Stimulated activated CD4-positive, alpha-beta T cell treated with anti-CD3 and anti-CD28 coated beads, Interleukin-15, amount 100 ng/mL, for 48 hours (primary cell): ENCODE data around the gene TRIM69.
"Not testable (repeated sequence)": the region's sequence is repeated elsewhere in the genome, so short reads cannot be mapped to it uniquely, and the experiment has no call there.

Experiments
- DNase-seq, 2 donors: peaks; one replicate each; pipeline ENCODE4 v3.0.0-alpha.2; 2020; ENCODE audit warnings: low read depth in 2 of 2

TRIM69 gene

DNA sequence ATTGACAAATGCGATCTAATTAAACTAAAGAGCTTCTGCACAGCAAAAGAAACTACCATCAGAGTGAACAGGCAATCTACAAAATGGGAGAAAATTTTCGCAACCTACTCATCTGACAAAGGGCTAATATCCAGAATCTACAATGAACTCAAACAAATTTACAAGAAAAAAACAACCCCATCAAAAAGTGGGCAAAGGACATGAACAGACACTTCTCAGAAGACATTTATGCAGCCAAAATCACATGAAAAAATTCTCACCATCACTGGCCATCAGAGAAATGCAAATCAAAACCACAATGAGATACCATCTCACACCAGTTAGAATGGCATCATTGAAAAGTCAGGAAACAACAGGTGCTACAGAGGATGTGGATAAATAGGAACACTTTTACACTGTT, 7.1 kb downstream of the TRIM69 start:
- not testable (repeated sequence) for DNase-seq

DNA sequence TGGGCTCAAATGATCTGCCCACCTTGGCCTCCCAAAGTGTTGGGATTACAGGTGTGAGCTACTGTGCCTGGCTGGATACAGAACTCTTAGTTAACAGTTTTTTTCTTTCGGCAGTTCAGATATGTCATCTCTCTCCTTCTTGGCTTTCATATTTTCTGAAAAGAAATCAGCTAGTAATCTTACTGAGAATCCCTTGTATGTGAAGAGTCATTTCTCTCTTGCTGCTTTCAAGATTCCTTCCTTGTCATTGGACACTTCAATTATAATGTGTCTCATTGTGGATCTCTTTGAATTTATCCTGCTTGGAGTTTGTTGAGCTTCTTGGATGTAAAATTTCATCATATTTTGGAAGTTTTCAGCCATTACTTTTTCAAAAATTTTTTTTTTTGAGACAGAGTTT, 17.0 kb downstream of the TRIM69 start:
- DNase-seq: no peak

DNA sequence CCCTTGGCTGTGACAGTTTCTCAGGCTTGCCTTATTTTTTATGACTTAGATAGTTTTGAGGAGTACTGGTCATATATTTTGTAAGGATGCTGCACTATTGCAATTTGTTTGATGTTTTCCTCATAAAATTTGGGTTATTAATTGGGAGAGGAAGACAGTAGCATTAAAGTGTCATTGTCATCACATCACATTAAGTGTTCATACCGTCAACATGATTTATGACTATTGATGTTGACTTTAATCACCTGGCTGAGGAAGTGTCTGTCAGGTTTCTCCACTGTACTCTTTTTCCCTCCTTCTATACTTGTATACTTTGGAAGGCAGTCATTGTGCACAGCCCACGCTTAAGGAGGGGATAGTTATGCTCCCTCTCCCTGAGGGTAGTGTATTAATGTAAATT, 26.9 kb downstream of the TRIM69 start:
- no peak for DNase-seq

DNA sequence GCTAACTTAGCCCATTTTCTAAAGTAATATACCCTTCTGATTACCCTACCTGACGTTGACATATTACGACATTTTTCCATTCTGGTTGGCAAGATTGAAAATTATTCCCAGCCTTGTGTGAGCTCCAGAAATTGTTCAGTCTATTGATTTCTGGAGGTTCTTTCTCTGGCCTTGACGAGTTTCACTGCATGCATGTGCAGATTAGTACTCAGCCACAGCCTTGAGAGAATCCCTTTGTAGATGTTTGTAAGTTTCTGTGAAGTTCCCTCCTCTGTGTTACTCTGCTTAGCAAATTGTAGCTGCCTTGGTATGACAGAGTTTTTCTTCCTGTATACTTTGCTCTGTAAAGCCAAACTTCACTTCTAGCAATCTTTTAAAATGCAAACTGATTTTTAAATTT, 27.5 kb downstream of the TRIM69 start:
- no peak for DNase-seq

- DNase-seq: no peak
These were observed 28.7 kb downstream of the TRIM69 start for GRCh38 chr15:44765036-44765435.

- DNase-seq: no peak
These were observed 33.2 kb downstream of the TRIM69 start for GRCh38 chr15:44769521-44769920.

DNA sequence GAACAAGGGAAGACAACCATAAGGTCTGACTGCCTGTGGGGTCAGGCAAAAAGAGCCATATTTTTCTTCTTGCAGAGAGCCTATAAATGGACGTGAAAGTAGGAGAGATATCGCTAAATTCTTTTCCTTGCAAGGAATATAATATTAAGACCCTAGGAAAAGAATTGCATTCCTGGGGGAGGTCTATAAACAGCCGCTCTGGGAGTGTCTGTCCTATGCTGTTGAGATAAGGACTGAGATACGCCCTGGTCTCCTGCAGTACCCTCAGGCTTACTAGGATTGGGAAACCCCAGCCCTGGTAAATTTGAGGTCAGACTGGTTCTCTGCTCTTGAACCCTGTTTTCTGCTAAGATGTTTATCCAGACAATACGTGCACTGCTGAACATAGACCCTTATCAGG, 34.4 kb downstream of the TRIM69 start:
- DNase-seq: not testable (repeated sequence)

DNA sequence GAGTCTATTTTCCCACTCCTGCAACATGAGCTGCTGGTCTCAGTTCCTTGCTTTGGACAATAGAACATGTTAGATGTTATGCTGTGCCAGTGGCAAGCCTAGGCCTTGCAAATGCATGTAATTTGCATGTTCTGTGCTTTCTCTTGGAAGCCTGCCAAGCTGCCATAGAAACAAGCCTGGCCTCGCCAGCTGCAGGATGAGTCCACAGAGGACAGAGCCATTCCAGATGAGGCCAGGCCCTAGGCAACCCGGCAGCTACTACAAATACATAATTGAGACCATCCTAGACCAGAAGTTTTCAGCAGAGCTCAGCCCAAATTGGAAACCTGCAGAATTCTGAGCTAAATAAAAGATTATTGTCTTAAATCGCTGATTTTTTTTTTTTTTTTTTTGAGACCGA, 39.6 kb downstream of the TRIM69 start:
- DNase-seq: no peak

- no peak for DNase-seq
These were observed 43.4 kb downstream of the TRIM69 start for GRCh38 chr15:44779761-44780160.

GRCh38 chr15:44780608-44781007, 44.3 kb downstream of the TRIM69 start:
- no peak for DNase-seq

- no peak for DNase-seq
These were observed 44.9 kb downstream of the TRIM69 start for GRCh38 chr15:44781128-44781810.

GRCh38 chr15:44782516-44782915, 46.2 kb downstream of the TRIM69 start:
- DNase-seq: no peak

DNA sequence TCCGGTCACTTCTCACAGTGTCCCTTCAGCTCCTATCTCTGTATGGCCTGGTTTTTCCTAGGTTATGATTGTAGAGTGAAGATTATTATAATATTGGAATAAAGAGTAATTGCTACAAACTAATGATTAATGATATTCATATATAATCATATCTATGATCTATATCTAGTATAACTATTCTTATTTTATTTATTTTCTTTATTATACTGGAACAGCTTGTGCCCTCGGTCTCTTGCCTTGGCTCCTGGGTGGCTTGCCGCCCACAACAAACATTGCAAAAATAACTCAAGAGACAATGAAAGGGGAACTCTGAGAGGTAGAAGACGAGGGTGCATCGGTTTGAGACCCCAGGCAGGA, 48.6 kb downstream of the TRIM69 start:
- not testable (repeated sequence) for DNase-seq

DNA sequence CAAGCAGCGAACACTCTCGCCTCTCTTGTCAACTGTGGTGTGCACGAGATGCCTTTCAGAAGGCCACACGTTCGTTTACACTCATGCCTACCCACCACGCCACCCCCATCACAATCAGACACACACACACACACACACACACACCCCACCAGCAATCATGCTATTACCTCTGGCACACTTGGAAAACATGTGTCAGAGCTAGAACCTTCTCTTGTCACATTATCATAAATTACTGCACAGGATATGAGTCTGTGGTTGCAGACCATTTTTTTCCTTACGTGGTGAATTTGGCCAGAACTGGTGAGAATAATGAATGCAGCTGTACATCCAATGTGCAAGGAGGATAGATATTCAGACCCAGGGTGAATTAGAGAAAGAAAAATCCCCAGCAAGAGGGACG, 52.4 kb downstream of the TRIM69 start:
- peak; percentile 43 to 46 for DNase-seq

DNA sequence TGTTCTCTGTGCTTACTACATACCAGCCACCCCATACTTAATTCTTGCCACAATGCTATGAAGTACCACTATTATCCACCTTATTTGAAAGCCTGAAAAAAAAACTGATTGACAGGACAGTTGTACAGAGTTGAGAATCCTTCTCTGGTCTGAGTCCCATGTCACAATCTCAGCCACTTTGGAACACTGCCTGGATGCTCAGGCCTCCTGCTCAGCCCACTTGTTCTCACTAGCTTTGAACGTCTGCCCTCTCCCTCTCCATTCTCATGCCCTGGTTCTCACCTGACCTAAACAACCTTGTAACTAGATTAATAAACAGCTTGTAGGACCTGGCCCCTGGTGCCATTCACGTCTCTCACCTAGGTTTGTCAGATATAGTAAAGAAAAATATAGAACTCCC, 53.9 kb downstream of the TRIM69 start:
- DNase-seq: no peak

DNA sequence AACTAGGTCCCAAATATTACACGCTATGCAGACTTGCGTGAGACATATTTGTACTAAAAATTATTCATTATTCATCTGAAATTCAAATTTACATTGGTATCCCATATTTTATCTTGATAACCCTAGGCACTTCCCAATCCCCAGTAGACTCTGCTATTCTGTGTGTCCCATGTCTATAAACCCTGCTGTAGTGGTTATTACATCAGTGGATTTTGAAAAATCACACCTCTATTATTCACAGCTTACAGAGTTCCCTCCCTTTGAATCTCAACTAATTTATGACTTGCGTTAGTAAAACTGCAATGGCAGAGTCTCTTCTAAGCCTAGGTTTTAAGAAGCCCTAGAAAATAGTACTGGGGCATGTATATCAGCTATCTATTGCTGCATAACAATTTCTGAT, 54.3 kb downstream of the TRIM69 start:
- no peak for DNase-seq

- DNase-seq: no peak
These were observed 56.4 kb downstream of the TRIM69 start for GRCh38 chr15:44792715-44793114.

DNA sequence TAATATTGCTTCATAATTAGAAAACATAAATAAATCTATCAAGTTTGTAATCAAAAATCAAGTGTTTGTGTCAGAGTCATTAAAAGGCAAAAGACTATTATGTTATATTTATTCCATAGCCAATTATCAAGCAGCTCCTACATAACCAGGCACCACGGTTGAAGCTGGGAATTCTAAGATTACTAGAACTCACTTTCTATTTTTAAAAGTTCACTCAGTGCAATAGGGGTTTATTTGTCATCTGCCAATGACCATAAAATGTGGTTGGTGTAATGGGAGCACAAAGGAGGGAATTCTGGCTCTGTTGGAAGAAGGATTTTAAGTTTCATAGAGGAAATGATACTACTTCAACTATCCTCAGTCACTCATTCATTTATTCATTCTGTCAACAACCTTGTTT, 57.7 kb downstream of the TRIM69 start:
- DNase-seq: no peak

GRCh38 chr15:44796508-44796907, 60.2 kb downstream of the TRIM69 start:
- no peak for DNase-seq

GRCh38 chr15:44798826-44799225, 62.5 kb downstream of the TRIM69 start:
- DNase-seq: no peak

GRCh38 chr15:44801364-44801763, 65.0 kb downstream of the TRIM69 start:
- no peak for DNase-seq

- DNase-seq: no peak
These were observed 65.5 kb downstream of the TRIM69 start for GRCh38 chr15:44801797-44802196.

DNA sequence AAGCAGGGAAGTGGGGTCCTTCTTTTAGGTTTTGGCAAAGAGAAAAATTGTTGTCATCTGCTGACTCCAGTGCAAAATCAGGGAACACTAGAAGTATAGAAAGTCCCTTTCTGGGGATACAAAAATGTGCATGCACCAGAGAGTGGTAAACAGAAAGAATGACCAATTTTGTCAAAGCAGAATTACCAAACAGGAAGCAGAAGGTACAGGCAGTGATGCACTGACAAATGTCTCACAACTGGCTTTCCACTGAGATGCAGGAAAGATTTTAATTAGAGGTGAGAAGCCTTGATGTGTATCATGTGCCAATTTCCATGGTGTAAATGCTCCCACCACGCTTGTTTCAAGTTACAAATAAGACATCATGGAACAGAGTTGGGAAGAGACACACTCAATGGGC, 66.0 kb downstream of the TRIM69 start:
- no peak for DNase-seq

- no peak for DNase-seq
These were observed 68.1 kb downstream of the TRIM69 start for GRCh38 chr15:44804298-44805046.
